ELR (cell line): ENCODE measurements around the gene METTL15.
"Not testable (repeated sequence)": the region's sequence is repeated elsewhere in the genome, so short reads cannot be mapped to it uniquely, and the experiment has no call there.

ENCODE experiments used
- DNase-seq: peaks from one replicate; pipeline ENCODE4 v3.0.0-alpha.2; 2015; ENCODE audit warnings: low read depth

METTL15 gene

DNA sequence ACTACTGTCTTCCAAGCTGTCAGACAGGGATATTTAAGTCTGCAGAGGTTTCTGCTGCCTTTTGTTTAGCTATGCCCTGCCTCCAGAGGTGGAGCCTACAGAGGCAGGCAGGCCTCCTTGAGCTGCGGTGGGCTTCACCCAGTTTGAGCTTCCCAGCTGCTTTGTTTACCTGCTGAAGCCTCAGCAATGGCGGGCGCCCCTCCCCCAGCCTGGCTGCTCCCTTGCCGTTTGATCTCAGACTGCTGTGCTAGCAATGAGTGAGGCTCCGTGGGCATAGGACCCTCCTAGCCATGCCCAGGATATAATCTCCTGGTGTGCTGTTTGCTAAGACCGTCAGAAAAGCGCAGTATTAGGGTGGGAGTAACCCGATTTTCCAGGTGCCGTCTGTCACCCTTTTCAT, 113.9 kb downstream of the METTL15 start:
- DNase-seq = not testable (repeated sequence)

DNA sequence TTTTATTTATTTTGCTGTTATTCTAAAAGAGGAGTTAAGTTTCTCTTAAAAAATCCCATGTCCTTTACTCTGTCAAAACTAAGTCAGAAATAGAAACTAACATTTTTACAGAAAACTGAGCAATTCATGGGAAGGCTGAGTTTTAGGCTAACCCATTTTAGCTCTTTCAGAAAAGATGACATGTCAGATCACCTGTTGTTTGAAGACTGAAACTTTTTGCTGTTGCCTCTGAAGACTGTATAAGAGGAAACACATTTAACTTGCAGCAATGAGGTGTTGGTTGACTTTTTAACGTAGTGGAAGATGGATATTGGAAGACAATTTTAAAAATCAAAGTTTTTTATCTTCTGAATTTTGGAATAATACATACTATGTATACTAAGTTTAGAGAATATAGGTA, 115.4 kb downstream of the METTL15 start:
- no peak for DNase-seq

DNA sequence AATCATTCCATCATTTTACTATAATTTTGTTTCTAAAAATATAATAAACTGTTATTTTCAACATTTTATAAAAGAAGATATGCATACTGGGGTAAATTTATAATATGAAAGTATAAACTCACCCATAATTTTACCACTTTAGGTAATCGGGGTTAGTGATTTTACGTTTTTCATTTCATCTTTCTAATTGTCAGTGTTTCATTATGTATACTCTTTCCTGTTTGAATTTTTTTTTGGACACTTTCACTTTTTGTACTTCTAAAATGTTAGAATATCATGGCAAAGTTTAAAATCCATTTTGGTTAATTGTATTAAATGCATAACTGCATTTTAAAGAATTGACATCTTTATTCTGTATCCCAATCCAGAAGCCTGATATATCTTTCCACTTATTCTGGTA, 115.8 kb downstream of the METTL15 start:
- no peak for DNase-seq

DNA sequence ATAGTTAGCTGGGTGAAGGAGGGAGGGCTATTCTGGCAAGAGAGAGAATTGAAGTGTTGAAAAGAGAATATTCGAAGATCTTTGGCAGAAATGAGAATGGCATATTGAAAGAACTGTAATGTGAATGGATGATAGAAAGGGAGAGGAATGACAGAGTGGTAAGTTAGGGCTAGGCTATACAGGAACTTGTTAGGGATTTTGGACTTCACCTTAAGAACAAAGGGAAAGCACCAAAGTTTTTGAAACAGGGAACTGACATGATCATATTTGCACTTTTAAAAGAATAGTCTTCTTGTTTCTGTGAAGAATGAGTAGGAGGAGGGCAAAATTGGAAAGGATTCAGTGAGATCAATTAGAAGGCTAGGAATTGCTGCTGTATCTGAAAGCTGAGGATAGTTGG, 119.3 kb downstream of the METTL15 start:
- no peak for DNase-seq

DNA sequence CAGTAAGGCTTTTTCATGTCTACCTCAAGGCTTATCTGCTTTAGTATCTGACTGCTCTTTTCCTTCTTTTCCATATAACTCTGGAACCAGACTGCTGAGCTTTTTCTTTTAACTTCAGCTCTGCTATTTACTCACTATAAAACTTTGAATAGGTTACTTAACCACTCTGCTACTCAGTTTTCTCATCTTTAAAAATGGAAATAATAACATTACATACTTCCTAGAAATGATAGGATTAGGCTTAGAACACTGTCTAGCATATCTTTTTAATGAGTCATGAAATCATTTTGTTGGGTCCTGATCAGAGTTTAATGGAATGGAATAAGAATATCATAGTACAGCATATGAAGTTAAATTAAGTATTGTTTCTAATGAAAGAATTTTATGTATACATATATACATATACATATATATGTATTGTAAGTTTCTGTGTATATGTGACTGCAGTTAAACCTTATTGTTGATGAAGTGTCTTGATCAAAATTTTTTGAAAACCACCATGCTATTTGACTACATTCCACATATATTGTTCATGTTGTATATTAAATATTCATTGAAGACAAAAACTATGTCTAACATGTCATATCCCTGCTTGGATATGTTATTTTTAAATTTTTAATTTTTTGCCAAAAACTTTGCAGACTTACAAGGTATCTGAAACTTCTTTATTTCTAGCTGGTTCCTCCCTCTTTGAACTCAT, 120.2 kb downstream of the METTL15 start:
- peak; percentile 50 for DNase-seq

DNA sequence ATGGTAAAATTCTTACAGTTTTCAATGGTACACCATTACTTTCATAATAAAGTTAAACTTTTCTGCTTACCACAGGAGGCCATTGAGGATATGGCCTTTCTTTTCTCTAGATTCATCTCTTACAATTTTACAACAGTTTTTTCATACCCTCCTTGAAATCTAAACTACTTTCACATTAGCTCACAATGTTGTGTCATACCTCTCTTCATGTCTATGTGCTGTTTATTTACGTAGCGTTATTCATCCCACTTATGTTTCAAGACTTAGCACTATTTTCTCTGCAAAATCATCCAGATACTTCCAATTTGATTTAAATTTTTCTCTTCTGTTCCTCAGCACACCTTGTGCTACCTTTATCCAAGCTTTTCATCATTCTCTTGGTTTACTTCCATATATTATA, 123.3 kb downstream of the METTL15 start:
- peak; percentile 19 for DNase-seq

DNA sequence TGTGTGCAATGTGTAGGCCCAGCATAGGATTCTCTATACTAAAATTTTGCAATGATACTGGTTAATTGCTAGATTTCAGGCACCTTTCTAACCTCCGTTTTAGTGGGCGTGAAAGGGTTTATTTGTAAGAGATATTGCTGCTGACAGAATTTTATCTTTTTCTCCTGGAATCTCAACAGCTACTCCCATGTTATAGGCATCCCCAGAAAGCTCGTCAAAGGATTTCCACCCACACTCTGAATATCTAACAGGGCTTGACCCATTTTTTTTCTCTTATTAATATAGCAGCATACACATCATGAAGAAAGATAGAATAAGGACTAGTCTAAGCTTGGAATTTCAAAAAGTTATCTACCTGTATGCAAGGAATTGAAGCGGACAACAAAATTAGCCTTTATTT, 124.5 kb downstream of the METTL15 start:
- DNase-seq = no peak

DNA sequence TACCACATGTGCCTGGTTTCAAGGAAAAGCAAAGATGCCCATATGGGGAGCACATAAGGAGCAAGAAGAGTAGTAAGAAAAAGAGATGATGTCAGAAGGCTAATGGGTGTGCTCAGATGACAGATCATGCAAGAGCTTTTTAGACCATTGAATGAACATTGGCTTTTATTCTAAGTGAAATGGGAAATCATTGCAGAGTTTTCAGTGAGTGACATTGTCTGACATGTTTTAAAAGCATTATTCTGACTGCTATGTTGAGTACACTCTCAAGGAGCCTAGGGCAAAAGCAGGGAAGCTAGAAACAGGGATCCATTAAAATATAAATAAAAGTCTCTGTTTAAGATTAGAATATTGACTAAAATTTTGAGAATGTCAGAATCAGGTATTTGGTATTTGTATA, 133.6 kb downstream of the METTL15 start:
- no peak for DNase-seq

DNA sequence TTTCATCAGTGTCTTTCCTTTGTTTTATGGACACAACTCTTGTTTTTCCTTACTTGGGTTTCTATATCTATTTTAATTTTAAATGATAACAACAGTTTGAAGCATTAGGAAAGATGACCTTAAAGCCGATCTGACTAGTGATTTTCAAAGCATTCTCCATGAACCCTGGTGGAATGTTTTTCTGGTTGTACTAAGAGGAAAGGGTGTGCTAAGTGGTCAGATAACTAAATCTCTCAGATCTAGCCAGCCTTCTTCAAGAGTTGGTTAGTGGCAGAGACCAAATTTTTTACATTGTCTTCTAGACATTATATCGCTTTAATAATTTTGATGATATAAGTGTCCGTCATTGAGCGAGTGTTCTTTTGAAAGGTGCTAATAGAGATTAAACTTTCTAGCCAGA, 134.4 kb downstream of the METTL15 start:
- no peak for DNase-seq

DNA sequence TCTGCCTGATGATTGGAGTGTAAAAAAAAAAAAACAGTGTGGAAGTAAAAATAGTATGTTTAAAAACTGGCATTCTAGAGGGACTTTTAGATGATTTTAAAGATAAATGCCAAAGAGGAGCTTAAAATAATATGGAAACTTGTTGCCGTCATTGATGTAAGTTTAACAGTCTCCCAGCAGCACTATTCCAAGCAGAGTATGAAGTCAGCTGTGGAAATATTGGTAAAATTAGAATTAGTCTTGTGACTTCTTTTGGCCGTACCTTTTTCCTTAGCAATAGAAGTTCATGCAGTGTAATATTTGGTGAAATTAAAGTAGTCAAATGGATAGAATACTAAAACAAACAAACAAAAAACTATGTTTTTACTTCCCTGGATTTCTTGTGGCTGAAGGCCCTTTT, 134.9 kb downstream of the METTL15 start:
- DNase-seq = no peak

DNA sequence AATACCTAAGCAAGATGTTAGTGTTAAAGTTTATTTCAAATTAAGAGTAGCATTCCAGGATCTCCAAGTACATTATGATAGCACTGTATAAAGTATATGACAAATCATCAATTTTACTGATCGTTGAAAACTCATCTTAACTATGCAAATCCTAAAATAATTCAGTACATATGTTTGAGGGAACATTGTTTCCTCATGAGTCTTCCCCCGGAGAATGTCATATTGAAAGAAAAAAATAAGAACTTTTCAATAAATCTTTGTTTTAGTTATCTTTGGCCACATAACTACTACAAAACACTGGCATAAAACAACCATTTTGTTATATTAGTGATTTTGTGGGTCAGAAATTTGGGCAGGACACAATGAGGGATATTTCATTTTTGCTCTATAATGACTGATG, 135.4 kb downstream of the METTL15 start:
- no peak for DNase-seq

DNA sequence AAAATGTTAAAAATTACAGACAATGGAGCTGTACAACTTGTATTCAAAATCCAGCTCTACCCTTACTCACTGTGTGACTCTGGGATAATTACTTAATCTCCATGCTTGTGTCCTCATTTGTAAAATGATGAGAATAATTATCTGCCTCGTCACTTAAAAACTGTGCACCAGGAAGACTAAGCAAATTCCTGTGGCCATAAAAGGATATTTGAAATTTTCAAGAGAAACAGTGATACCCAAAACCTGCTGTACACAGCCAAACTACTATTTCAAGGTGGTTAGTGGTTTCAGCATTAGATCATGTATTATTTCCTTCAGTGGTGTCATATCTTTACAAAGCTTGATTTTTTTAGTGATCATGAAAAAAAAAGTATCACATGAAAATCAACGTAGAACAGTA, 136.9 kb downstream of the METTL15 start:
- no peak for DNase-seq

DNA sequence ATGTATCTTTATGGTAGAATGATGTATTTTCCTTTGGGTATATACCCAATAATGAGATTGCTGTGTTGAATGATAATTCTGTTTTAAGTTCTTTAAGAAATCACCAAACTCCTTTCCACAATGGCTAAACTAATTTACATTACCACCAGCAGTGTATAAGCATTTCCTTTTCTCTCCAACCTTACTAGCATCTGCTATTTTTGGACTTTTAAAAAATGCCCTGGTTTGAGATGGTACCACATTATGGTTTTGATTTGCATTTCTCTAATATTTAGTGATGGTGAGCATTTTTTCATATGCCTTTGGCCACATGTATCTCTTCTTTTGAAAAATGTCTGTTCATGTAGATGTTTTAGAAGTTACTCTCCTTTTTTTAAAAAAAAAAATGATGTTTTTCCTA, 142.0 kb downstream of the METTL15 start:
- DNase-seq = no peak

DNA sequence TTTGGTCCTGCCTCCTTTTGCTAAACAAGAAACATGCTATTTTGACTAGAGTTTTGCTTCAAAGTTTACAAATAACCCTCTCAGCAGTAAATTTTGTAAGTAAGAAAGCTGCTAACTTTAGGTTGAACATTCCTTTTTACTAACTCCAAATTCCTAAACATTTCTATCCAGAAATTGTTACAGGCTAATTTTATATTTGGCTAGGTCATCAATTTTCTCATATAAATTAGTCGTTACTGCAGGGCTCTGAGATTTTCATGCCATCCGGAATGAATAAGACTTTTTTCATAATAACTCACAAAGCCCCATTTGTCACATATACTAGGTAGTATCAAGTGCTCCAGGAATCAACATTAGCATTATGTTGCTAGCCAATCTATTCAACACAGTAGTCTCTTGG, 143.1 kb downstream of the METTL15 start:
- no peak for DNase-seq

DNA sequence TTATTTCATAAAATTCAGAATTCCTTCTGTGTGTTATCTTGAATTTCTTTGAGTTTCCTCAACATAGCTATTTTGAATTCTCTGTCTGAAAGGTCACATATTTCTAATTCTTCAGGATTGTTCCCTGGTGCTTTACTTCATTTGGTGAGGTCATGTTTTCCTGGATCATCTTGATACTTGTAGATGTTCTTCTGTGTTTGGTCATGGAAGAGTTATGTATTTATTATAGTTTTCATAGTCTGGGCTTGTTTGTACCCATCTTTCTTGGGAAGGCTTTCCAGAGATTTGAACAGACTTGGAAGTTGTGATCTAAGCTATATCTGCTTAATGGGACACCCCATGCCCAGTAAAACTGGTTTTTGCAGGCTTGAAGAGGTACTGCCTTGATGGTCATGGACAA, 149.6 kb downstream of the METTL15 start:
- DNase-seq = no peak

DNA sequence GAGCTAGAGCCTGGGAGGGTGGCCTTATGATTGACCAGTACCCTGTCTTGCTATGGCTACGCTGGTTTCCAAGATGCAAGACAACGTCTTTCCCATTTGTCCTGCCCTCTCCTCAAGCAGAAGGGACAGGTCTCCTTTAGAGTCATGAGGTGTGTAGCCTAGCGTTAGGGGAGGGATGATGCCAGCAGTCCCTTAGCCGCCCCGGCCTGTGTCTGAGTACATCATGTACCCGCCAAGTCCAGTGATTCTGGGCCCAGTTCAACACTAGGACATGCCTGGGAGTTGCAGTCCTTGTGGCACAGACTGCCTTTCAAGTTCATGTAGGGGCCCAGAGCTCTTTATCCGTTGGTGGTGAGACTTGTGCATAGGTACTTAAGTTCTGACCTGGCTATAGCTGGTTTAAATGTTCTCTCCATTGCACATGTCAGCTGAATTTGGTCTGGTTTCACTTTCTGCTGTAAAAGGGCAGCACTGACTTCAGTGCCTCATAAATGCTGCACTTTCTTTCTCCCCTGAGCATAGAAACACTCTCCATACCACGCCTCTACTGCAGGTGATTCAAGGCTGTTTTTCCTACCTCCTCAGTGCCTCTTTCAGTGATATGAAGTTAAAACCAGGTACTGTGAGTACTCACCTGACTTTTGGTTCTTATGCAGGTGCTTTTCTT, 151.1 kb downstream of the METTL15 start:
- DNase-seq = no peak

DNA sequence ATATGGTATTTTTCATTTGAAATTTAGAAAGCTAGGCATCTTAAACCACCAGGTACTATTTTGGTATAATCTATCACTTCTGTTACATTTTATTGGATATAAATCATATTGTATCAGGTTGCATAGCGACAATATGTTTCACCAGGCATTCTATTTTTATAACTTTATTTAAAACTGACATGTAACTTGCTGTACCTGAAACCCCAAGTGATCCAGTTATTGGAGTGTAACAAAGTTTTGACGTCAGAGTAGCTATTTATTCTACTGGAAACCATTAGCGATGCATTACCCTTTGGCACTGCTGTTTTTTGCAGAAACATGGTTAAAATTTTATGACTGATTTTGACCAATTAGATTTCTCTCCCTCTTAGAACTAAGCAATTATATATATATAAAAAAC, 160.7 kb downstream of the METTL15 start:
- DNase-seq = no peak

DNA sequence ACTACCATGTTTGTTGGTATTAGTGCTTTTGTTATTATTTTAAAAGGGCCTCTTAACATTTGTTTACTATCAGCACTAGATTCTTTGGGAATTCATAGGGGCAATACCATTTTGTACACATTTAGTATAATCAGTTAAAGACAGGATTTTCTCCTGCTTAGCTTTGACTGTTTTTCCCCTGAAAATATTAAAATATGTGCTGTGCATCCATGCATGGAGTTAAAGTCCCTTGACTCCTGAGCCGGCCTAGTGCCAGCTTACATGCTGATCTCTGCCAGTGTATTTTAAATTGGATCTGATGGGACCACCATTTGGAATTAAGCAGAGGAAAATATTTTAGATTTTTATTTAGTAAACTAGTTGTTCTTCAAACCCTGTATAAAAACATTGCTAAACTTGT, 161.4 kb downstream of the METTL15 start:
- DNase-seq = no peak

DNA sequence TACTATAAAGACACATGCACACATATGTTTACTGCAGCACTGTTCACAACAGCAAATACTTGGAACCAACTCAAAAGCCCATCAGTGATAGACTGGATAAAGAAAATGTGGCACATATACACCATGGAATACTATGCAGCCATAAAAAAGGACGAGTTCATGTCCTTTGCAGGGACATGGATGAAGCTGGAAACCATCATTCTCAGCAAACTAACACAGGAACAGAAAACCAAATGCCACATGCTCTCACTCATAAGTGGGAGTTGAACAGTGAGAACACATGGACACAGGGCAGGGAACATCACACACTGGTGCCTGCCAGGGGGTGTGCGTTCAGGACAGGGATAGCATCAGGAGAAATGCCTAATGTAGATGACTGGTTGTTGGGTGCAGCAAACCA, 164.1 kb downstream of the METTL15 start:
- not testable (repeated sequence) for DNase-seq

DNA sequence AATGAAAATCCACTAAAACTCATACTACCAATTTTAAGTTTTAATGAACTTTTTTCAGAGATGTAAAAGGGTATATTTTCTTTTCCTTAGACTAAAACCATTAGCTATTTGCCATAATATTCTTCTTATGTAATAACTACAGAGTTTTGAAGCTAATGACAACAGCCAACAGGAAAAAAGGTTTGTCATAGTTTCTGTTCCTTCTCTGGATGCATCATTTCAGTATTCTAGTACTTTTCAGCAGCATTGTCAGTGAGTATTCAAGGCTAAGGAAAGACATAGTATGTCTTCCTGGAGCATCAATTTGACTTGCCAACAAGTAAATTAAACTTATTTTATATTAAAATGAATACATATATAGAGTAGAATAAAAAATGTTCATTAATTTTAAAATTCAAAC, 166.0 kb downstream of the METTL15 start:
- no peak for DNase-seq

DNA sequence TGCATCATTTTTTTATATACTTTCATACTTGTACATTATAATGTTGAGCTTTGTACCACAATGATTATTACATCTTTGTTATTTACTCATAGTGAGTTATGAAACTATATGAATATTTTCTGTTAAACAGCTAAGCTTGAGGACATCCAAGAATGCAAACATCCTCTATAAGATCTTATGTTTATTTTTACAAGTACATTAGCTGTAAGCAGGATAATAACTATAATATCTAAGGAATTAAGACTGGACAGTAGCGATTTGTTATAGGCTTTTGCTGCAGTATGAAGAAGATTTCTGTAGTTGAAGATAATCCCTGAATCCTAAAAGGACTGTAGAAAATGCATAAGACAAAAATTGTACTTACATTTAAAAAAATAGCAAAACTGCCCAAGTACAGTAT, 176.0 kb downstream of the METTL15 start:
- no peak for DNase-seq

DNA sequence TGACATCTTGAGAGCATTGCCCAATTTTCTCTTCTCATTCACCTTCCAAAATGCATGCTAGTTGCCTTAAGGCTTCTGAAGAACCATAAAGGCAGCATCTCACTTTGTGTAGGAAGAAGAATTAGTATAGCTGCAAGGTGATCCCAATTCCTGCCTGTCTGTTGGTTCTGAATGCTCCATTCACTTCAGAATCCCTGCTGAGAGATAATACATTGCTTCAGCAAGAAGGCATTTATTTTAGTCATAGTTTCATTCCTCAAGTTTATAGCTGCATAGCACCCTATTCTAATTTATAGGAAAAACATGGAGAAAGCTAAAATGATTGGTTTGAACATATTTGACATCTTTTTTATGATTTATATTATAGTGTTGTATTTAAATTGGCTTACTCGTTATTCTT, 181.3 kb downstream of the METTL15 start:
- DNase-seq = no peak

DNA sequence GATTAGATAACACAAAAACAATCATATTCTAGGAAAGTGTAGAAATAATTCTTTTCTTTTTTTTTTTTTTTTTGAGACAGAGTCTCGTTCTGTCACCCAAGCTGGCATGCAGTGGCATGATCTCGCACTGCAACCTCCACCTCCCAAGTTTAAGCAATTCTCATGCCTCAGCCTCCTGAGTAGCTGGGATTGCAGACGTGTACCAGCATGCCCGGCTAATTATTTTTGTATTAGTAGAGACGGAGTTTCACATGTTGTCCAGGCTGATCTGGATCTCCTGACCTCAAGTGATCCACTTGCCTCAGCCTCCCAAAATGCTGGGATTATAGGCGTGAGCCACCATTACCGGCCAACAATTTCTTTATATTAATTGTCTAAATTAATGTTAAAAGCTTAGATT, 182.8 kb downstream of the METTL15 start:
- DNase-seq = not testable (repeated sequence)

DNA sequence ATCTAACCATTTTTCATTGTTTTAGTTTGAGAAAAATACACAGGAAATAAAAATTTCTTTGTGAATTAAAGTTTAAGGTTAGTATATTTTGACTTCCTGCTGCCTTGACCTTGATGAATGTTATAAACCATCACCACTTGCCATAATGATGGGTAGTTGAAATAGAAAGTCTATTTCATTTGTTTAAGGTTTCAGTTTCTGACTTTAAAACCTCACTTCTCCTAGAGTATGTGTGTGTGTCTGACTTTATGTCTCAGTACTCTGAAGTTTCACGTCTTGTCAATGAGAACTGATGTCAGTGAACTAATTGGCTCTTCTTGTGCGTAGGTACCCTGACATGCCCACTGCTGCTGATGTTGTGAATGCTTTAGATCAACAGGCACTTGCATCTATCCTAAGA, 188.2 kb downstream of the METTL15 start:
- no peak for DNase-seq
